Lung (tissue), 12 donors: ENCODE data around the gene C3orf38. TPM values are rescaled to one million over a fixed set of nuclear protein-coding genes. Genes with fewer than 3 reads are reported as not detected.
A peak's percentile ranks its signal among the peaks of the same experiment; 100 is the strongest.
"Not testable (repeated sequence)": the region's sequence is repeated elsewhere in the genome, so short reads cannot be mapped to it uniquely, and the experiment has no call there.

Experiments
- ATAC-seq: fragments of 200-7000 bp; cut with Tn5 transposase; one replicate; pipeline ENCODE4 v1.9.1; 2020; ENCODE audit warnings: moderate number of reproducible peaks; ENCODE audit not compliant: insufficient read depth, low FRiP score
- DNase-seq, 3 donors: peaks; one replicate each; pipeline ENCODE4 v3.0.0-alpha.2; 2013 to 2017
- H3K27ac ChIP-seq, 2 donors: one replicate each; pipeline ENCODE4 v1.5.1; 2013; ENCODE audit warnings: mild to moderate bottlenecking in 2 of 2, moderate library complexity in 2 of 2, control low read depth in 1 of 2, inconsistent platforms in 1 of 2, low read depth in 1 of 2, low read length in 1 of 2
- H3K27me3 ChIP-seq, 3 donors: one replicate each; pipeline ENCODE4 v1.5.1; 2013; ENCODE audit warnings: low read length in 2 of 3; ENCODE audit not compliant: control insufficient read depth in 3 of 3, insufficient read depth in 3 of 3
- H3K36me3 ChIP-seq, 4 donors: one replicate each; pipeline ENCODE4 v1.5.1; 2013; ENCODE audit warnings: low read length in 4 of 4, mild to moderate bottlenecking in 1 of 4, moderate library complexity in 1 of 4; ENCODE audit not compliant: control insufficient read depth in 4 of 4, insufficient read depth in 4 of 4
- H3K4me1 ChIP-seq, 5 donors: one replicate each; pipeline ENCODE4 v1.5.1; 2013; ENCODE audit warnings: low read length in 5 of 5, mild to moderate bottlenecking in 2 of 5, moderate library complexity in 1 of 5; ENCODE audit not compliant: control insufficient read depth in 5 of 5, insufficient read depth in 5 of 5
- H3K4me3 ChIP-seq: one replicate; pipeline ENCODE4 v1.5.1; 2013; ENCODE audit warnings: mild to moderate bottlenecking, control low read depth, moderate library complexity
- H3K9ac ChIP-seq, 2 donors: one replicate each; pipeline ENCODE4 v1.5.1; 2013; ENCODE audit warnings: low read length in 2 of 2, control low read depth in 1 of 2; ENCODE audit not compliant: insufficient read depth in 1 of 2
- H3K9me3 ChIP-seq, 4 donors: one replicate each; pipeline ENCODE4 v1.5.1; 2013; ENCODE audit warnings: low read length in 3 of 4, mild to moderate bottlenecking in 1 of 4, moderate library complexity in 1 of 4; ENCODE audit not compliant: control insufficient read depth in 4 of 4, insufficient read depth in 3 of 4
- WGBS, 2 donors: extraction: QIAGEN DNeasy Blood & Tissue Kit; methylation state at CpG; one replicate each; pipeline ENCODE4 v1.1.7; 2013; 5-methylcytosine and 5-hydroxymethylcytosine counted together
- polyA plus RNA-seq, 2 donors: library from polyadenylated mRNA; stranded (reverse); fragments of 200-250 nt; gene quantifications; one replicate each; pipeline ENCODE4 v1.2.1, GENCODE V29; 2013
- total RNA-seq, 2 donors: library from RNA; depleted of rRNA in 1 of 2; stranded (reverse); fragments of >200 nt in 1 of 2; gene quantifications; one replicate each; pipeline ENCODE4 v1.2.1, GENCODE V29; 2014 to 2021
- TF ChIP-seq, protein P1 (sequence below): IDR thresholded peaks from 2 replicates; pipeline ENCODE4 v1.5.1; 2012; ENCODE audit warnings: mild to moderate bottlenecking; ENCODE audit errors: control extremely low read depth, extremely low read depth
- donor health status: control.
- donor health status: control.
- donor health status: Bipolar disorder and iron deficiency.
- donor health status: healthy.
- donor health status: DM: yes; HTN: yes; CAD: no.

The C3orf38 gene
- total and polyA plus RNA-seq, 4 donors = 6.2 to 36.7 (median 13.7) TPM

DNA sequence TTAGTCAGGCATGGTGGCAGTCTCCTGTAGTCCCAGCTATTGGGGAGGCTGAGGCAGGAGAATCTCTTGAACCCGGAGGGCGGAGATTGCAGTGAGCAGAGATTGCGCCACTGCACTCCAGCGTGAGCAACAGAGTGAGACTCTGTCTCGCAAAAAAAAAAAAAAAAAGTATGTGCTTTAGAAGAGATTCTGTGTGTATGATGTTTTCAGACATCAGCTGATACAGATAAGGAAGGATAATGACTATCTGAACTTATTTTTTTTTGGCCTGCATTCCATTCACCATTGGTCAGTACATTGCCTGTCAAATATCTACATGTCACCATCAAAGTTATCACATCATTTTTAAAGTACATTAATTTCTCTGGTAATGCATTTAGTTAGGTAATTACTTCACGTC is 17.4 kb downstream of the C3orf38 start:
- H3K4me3 ChIP-seq = no peak overlapping the region
- H3K4me1 ChIP-seq = no peaks in the 10 kb centered on the region
- H3K27me3 ChIP-seq = no peaks in the 10 kb centered on the region
- ATAC-seq (no peak), DNase-seq (no peak)
- H3K36me3 ChIP-seq = peaks cover 0 to 3% (median 0%) of the 10 kb centered on the region in 4 donors
- no peaks in the 10 kb centered on the region for H3K9me3 ChIP-seq
- H3K9ac ChIP-seq = no peak overlapping the region
- TF ChIP-seq, protein P1, sequence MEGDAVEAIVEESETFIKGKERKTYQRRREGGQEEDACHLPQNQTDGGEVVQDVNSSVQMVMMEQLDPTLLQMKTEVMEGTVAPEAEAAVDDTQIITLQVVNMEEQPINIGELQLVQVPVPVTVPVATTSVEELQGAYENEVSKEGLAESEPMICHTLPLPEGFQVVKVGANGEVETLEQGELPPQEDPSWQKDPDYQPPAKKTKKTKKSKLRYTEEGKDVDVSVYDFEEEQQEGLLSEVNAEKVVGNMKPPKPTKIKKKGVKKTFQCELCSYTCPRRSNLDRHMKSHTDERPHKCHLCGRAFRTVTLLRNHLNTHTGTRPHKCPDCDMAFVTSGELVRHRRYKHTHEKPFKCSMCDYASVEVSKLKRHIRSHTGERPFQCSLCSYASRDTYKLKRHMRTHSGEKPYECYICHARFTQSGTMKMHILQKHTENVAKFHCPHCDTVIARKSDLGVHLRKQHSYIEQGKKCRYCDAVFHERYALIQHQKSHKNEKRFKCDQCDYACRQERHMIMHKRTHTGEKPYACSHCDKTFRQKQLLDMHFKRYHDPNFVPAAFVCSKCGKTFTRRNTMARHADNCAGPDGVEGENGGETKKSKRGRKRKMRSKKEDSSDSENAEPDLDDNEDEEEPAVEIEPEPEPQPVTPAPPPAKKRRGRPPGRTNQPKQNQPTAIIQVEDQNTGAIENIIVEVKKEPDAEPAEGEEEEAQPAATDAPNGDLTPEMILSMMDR = no peak
- 90 to 91% methylated on average over 6 of the region's 6 CpGs for WGBS, 2 donors
- H3K27ac ChIP-seq = no peak overlapping the region

DNA sequence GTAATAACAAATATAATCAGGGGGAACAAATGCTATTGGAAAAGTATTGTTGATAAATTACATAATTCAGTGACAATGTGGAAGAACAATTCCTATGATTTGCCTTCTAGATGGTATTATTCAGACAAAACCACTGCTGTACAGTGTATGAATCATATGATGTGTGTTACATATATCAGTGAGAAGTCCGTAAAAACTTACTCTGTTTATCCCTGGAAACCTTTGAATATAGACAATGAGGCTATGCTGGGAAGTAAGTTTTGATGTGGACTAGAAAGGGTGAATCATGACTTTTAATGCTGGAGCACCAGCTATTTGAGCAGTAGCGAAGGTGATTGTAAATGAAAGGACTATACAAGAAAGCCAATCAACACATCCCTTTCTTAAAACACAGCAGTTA is 17.9 kb downstream of the C3orf38 start:
- no peak for ATAC-seq

DNA sequence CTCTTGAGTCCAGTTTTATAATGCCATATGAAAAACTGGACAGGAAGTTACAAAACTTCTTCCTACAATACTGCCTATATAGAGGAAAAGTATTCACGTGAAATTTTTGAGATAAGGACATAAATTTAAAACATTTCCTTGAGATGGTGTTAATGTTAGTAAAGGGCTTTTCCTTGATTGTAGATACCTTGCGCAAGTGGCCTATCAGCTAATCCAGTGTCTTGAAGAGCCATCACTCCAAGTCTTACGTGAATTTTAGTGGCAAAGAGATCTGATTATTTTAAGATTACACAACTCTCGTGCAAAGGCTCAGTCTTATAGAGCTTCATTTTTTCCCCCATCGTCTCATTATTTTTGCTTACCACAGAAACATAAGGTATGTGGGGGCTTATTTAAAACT is 18.4 kb downstream of the C3orf38 start:
- WGBS, 2 donors = 63 to 73% methylated on average over 5 of the region's 5 CpGs
- H3K4me3 ChIP-seq = no peak overlapping the region
- H3K36me3 ChIP-seq = peaks cover 0 to 3% (median 0%) of the 10 kb centered on the region in 4 donors
- DNase-seq = no peak
- no peaks in the 10 kb centered on the region for H3K9me3 ChIP-seq
- TF ChIP-seq, protein P1 = no peak
- H3K27me3 ChIP-seq = no peaks in the 10 kb centered on the region
- no peak overlapping the region for H3K27ac ChIP-seq
- no peak overlapping the region for H3K9ac ChIP-seq
- ATAC-seq = no peak
- no peaks in the 10 kb centered on the region for H3K4me1 ChIP-seq

More for the DNA sequence above, 17.9 kb downstream of the C3orf38 start:
- no peak for DNase-seq
- H3K4me3 ChIP-seq = no peak overlapping the region
- WGBS, 2 donors = 89 to 94% methylated on average over 2 of the region's 2 CpGs
- H3K27me3 ChIP-seq = no peaks in the 10 kb centered on the region
- peaks cover 0 to 3% (median 0%) of the 10 kb centered on the region in 4 donors for H3K36me3 ChIP-seq
- TF ChIP-seq, protein P1 = no peak
- H3K4me1 ChIP-seq = no peaks in the 10 kb centered on the region
- no peaks in the 10 kb centered on the region for H3K9me3 ChIP-seq
- H3K9ac ChIP-seq = no peak overlapping the region
- no peak overlapping the region for H3K27ac ChIP-seq

DNA sequence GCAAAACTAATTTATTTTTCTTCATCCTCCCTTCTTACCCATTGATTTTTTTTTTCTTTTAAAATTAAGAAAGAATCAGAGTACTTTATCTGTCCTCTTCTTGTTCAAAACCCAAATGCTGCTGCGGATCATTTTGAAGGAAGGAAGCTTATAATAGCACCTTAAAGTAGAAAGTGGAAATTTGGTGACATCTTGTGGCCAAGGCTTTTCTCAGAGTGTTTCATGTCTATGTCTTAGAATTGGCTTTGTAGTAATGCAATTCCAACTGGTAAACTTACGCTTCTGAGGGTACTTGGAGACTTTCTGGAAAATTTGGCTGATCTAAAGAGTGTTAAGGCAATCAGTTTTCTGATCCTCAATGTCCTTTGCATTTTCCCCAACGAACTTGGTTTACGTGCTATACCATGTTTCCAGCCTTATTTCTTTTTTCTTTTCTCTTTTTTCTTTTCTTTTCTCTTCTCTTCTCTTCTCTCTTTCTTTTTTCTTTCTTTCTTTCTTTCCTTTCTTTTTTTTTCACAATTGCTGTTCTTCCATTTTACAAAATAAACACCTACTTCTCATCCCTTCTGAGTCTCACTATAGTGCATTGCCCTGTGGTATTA is 30.7 kb downstream of the C3orf38 start:
- Histone ChIP-seq H3K4me3 (no peak overlapping the region), H3K9me3 (peaks cover 0 to 2% (median 0%) of the 10 kb centered on the region in 4 donors), H3K27ac (no peak overlapping the region), H3K27me3 (no peaks in the 10 kb centered on the region), H3K9ac (no peak overlapping the region), H3K4me1 (no peaks in the 10 kb centered on the region), H3K36me3 (peaks cover 0 to 3% (median 0%) of the 10 kb centered on the region in 4 donors)
- TF ChIP-seq, protein P1 = no peak
- 55 to 60% methylated on average over 4 of the region's 4 CpGs for WGBS, 2 donors
- DNase-seq (peak in 2 of 3 donors; percentile 54 to 71), ATAC-seq (no peak)

DNA sequence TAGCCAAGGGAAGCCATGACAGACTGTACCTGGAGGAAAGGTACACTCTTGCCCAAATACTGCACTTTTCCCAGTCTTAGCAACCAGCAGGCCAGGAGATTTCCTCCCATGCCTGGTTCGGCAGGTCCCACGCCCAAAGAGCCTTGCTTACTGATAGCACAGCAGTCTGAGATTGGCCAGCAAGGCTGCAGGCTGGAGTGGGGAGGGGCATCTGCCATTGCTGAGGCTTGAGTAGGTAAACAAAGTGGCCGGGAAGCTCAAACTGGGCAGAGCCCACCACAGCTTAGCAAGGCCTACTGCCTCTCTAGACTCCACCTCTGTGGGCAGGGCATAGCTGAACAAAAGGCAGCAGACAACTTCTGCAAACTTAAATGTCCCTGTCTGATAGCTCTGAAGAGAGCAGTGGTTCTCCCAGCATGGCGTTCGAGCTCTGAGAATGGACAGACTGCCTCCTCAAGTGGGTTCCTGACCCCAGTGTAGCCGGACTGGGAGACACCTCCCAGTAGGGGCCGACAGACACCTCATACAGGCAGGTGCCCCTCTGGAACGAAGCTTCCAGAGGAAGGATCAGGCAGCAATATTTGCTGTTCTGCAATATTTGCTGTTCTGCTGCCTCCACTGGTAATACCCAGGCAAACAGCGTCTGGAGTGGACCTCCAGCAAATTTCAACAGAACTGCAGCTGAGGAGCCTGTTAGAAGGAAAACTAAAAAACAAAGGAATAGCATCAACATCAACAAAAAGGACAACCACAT is 32.6 kb downstream of the C3orf38 start:
- not testable (repeated sequence) for H3K27ac ChIP-seq, H3K27me3 ChIP-seq, H3K36me3 ChIP-seq, H3K4me1 ChIP-seq, H3K4me3 ChIP-seq, DNase-seq, ATAC-seq, H3K9ac ChIP-seq, H3K9me3 ChIP-seq
- 89 to 91% methylated on average over 9 of the region's 9 CpGs for WGBS, 2 donors
